Progenitor cell of endocrine pancreas (in vitro differentiated cells): ENCODE measurements around the gene PEMT. TPM values are rescaled to one million over a fixed set of nuclear protein-coding genes. Genes with fewer than 3 reads are reported as not detected.

ENCODE experiments used
- DNase-seq: peaks from one replicate; pipeline ENCODE4 v3.0.0; 2021; ENCODE audit warnings: low spot score; ENCODE audit not compliant: unreplicated experiment
- H3K27ac Mint-ChIP-seq: 2 replicates; pipeline ENCODE4 v1.8.0; 2021; ENCODE audit warnings: mild to moderate bottlenecking, moderate library complexity, mixed read lengths
- H3K27me3 Mint-ChIP-seq: 2 replicates; pipeline ENCODE4 v1.8.0; 2021; ENCODE audit warnings: mixed read lengths
- H3K36me3 Mint-ChIP-seq: 2 replicates; pipeline ENCODE4 v1.8.0; 2022; ENCODE audit warnings: mixed read lengths; ENCODE audit not compliant: insufficient read depth
- H3K4me1 Mint-ChIP-seq: 2 replicates; pipeline ENCODE4 v1.8.0; 2021; ENCODE audit warnings: low read depth, mixed read lengths
- H3K4me3 Mint-ChIP-seq: 2 replicates; pipeline ENCODE4 v1.8.0; 2021; ENCODE audit warnings: low read depth, mild to moderate bottlenecking, moderate library complexity, mixed read lengths
- H3K9me3 Mint-ChIP-seq: 2 replicates; pipeline ENCODE4 v1.8.0; 2021; ENCODE audit warnings: low read depth, mixed read lengths
- total RNA-seq: library from RNA; stranded (reverse); gene quantifications from 2 replicates; pipeline ENCODE4 v1.2.1, GENCODE V29; 2021
- TF ChIP-seq, protein P1 (sequence below): fragments of 200-600 bp; sonication (generic); IDR thresholded peaks from one replicate; pipeline ENCODE4 v1.5.0; 2021; ENCODE audit warnings: antibody characterized with exemption, mild to moderate bottlenecking; ENCODE audit not compliant: unreplicated experiment

The PEMT gene
- total RNA-seq, 1 donor from 2014 or later, result 67.0 TPM

DNA sequence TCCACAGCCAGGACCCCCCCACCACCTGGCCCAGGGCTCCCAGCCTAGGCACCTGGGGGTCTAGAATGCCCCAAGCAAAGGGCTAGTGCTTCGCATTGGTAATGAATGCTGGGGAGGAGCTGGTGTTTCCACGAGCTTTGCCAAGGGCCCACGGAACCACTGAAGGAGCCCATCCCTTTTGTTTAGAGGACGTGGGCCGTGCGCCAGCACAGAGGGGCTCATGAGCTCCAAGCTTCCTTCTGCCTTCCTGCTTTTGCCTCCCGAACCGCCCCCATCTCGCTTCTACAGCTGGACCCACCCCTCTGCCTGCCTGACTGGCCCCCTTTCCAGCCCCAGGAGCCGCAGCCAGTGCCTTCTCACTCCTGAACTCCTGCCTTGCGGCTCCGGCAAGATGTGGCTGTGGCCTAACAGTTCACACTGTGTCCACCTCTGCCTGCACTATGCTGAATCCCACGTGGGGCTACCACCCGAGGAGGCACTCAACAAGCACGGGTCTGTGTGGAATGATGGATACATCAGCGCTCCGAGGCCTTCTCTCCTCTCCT is 63.5 kb downstream of the PEMT start:
- no peaks in the 10 kb centered on the region for H3K27me3 Mint-ChIP-seq
- no peak overlapping the region for H3K4me3 Mint-ChIP-seq
- H3K4me1 Mint-ChIP-seq, result peaks cover 10% of the 10 kb centered on the region
- H3K36me3 Mint-ChIP-seq, result peaks cover 9% of the 10 kb centered on the region
- peaks cover 5% of the 10 kb centered on the region for H3K9me3 Mint-ChIP-seq
- H3K27ac Mint-ChIP-seq, result no peak overlapping the region
- DNase-seq, result no peak
- TF ChIP-seq, protein P1, sequence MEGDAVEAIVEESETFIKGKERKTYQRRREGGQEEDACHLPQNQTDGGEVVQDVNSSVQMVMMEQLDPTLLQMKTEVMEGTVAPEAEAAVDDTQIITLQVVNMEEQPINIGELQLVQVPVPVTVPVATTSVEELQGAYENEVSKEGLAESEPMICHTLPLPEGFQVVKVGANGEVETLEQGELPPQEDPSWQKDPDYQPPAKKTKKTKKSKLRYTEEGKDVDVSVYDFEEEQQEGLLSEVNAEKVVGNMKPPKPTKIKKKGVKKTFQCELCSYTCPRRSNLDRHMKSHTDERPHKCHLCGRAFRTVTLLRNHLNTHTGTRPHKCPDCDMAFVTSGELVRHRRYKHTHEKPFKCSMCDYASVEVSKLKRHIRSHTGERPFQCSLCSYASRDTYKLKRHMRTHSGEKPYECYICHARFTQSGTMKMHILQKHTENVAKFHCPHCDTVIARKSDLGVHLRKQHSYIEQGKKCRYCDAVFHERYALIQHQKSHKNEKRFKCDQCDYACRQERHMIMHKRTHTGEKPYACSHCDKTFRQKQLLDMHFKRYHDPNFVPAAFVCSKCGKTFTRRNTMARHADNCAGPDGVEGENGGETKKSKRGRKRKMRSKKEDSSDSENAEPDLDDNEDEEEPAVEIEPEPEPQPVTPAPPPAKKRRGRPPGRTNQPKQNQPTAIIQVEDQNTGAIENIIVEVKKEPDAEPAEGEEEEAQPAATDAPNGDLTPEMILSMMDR, result no peak

DNA sequence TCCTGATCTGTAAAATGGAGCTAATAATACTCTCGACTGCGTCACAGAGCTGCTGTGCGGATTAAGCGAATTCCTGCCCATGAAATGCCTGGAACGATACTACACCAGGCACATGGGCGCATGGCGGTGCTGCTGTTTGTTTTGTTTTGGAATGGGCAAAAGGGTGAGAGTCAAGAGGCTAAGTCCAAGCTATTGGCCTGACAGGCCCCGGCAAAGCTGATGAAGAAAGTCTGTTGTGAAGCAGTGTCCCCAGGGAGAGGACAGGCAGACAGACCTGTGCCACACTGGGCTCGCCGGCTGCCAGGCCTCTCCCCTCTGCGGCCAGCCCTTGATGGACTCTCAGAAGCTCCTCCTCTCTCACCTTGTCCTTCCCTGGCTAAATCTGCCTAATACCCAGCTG is 64.0 kb downstream of the PEMT start:
- peaks cover 10% of the 10 kb centered on the region for H3K4me1 Mint-ChIP-seq

GRCh38 chr17:17526369-17526768 is 65.1 kb downstream of the PEMT start:
- Mint-ChIP-seq H3K4me3 (no peak overlapping the region), H3K27ac (peak overlapping the region; percentile 9), H3K4me1 (peaks cover 10% of the 10 kb centered on the region), H3K27me3 (no peaks in the 10 kb centered on the region), H3K36me3 (peaks cover 3% of the 10 kb centered on the region), H3K9me3 (no peaks in the 10 kb centered on the region)
- no peak for DNase-seq
- TF ChIP-seq, protein P1, result no peak

More for the DNA sequence above, 64.0 kb downstream of the PEMT start:
- Mint-ChIP-seq H3K27ac (no peak overlapping the region), H3K36me3 (peaks cover 9% of the 10 kb centered on the region), H3K4me3 (no peak overlapping the region), H3K27me3 (no peaks in the 10 kb centered on the region), H3K9me3 (peaks cover 5% of the 10 kb centered on the region)
- DNase-seq, result no peak
- TF ChIP-seq, protein P1, result no peak

DNA sequence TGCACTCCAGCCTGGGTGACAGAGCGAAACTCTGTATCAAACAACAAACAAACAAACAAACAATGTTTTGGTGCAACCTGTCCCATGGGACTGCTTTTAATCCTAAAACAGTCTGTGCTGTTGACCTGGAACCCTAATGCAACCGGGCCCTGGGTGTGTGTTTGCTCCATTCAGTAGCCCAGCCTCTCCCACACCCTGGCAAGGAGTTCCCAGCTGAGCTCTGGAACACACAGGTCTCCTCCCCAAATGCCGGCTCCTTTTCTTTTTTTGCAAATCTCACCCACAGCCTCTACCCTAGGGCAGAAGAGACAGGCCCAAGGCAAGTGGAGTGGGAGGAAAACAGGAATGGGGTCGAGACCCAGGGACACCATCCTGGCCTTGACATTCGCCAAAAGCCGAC is 65.6 kb downstream of the PEMT start:
- H3K36me3 Mint-ChIP-seq, result peaks cover 3% of the 10 kb centered on the region
- no peak overlapping the region for H3K4me3 Mint-ChIP-seq
- DNase-seq, result no peak
- H3K27me3 Mint-ChIP-seq, result no peaks in the 10 kb centered on the region
- H3K27ac Mint-ChIP-seq, result peak overlapping the region; percentile 9
- H3K9me3 Mint-ChIP-seq, result no peaks in the 10 kb centered on the region
- TF ChIP-seq, protein P1, result no peak
- H3K4me1 Mint-ChIP-seq, result peaks cover 10% of the 10 kb centered on the region

DNA sequence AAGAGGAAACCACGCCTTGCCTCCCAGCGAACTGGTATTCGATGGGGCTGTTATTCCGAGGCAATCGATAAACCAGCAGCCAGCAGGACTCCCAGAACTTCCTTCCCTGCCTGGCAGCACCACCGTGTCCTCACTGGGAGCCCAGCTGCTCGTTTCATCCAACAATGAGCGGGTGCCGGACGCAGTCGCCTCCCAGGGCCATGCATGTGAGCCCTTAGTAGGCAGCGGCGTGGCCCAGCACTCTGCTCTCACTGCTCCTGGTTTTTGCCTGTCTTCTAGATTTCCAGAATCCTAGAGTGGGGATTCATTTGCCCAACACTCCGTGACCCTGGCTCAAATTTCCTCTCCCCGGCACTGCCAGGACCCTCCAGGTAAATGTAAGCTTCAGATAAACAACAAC is 66.2 kb downstream of the PEMT start:
- TF ChIP-seq, protein P1, result no peak
- Mint-ChIP-seq H3K4me3 (no peak overlapping the region), H3K9me3 (no peaks in the 10 kb centered on the region), H3K27ac (no peak overlapping the region), H3K36me3 (peaks cover 3% of the 10 kb centered on the region), H3K27me3 (no peaks in the 10 kb centered on the region), H3K4me1 (peaks cover 9% of the 10 kb centered on the region)
- DNase-seq, result no peak
